Activated CD4-positive, alpha-beta T cell treated with anti-CD3 and anti-CD28 coated beads for 1 hour (primary cell): Measurements from ENCODE around the gene CLDN11.

Experiments
- DNase-seq: peaks from one replicate; pipeline ENCODE4 v3.0.0-alpha.2; 2020

Gene CLDN11

GRCh38 chr3:170428095-170428494, 9.4 kb downstream of the CLDN11 start:
- no peak for DNase-seq

- DNase-seq, result no peak
Observed at GRCh38 chr3:170429050-170429449, 10.4 kb downstream of the CLDN11 start.

- no peak for DNase-seq
Observed at GRCh38 chr3:170431054-170431453, 12.4 kb downstream of the CLDN11 start.

- no peak for DNase-seq
Observed at GRCh38 chr3:170432416-170432815, 13.7 kb downstream of the CLDN11 start.

GRCh38 chr3:170436697-170437096, 18.0 kb downstream of the CLDN11 start:
- DNase-seq, result no peak

- DNase-seq, result no peak
Observed at GRCh38 chr3:170437176-170437575, 18.5 kb downstream of the CLDN11 start.

- DNase-seq, result no peak
Observed at GRCh38 chr3:170437696-170438407, 19.2 kb downstream of the CLDN11 start.

GRCh38 chr3:170438836-170439235, 20.2 kb downstream of the CLDN11 start:
- DNase-seq, result no peak

- no peak for DNase-seq
Observed at GRCh38 chr3:170440344-170440743, 21.7 kb downstream of the CLDN11 start.

GRCh38 chr3:170441412-170441811, 22.7 kb downstream of the CLDN11 start:
- no peak for DNase-seq

GRCh38 chr3:170442947-170443346, 24.3 kb downstream of the CLDN11 start:
- DNase-seq, result no peak

GRCh38 chr3:170443457-170443856, 24.8 kb downstream of the CLDN11 start:
- no peak for DNase-seq

- no peak for DNase-seq
Observed at GRCh38 chr3:170448584-170448983, 29.9 kb downstream of the CLDN11 start.

- DNase-seq, result no peak
Observed at GRCh38 chr3:170450039-170450438, 31.4 kb downstream of the CLDN11 start.

GRCh38 chr3:170454509-170454908, 35.8 kb downstream of the CLDN11 start:
- no peak for DNase-seq

- no peak for DNase-seq
Observed at GRCh38 chr3:170458285-170458684, 39.6 kb downstream of the CLDN11 start.

GRCh38 chr3:170463011-170463410, 44.3 kb downstream of the CLDN11 start:
- no peak for DNase-seq

GRCh38 chr3:170465955-170466354, 47.3 kb downstream of the CLDN11 start:
- no peak for DNase-seq

GRCh38 chr3:170467007-170467406, 48.3 kb downstream of the CLDN11 start:
- no peak for DNase-seq

- DNase-seq, result no peak
Observed at GRCh38 chr3:170467571-170468147, 49.0 kb downstream of the CLDN11 start.

- DNase-seq, result no peak
Observed at GRCh38 chr3:170469151-170470062, 50.7 kb downstream of the CLDN11 start.

GRCh38 chr3:170470063-170471016, 51.7 kb downstream of the CLDN11 start:
- DNase-seq, result no peak

GRCh38 chr3:170471149-170471548, 52.5 kb downstream of the CLDN11 start:
- no peak for DNase-seq
